T-helper 1 cell treated with Interleukin-12 subunit alpha and Interleukin-12 subunit beta and Interleukin-4 antibody, amounts not matched to agents 30 ng/mL and 1 ng/mL, for 36 hours (primary cell): ENCODE results near the gene KPNA6. TPM values are rescaled to one million over a fixed set of nuclear protein-coding genes. Genes with fewer than 3 reads are reported as not detected.

ENCODE experiments used
- intact Hi-C: fragments of 100-400 bp; cut with micrococcal nuclease; formaldehyde crosslinking; loops from one replicate; pipeline ENCODE4 v1.15.1; 2024
- total RNA-seq: library from RNA; stranded (reverse); gene quantifications from 2 replicates; pipeline ENCODE4 v1.2.3, GENCODE V29; 2022

Gene KPNA6
- total RNA-seq, 1 donor from 2014 or later, result 72.7 TPM

DNA sequence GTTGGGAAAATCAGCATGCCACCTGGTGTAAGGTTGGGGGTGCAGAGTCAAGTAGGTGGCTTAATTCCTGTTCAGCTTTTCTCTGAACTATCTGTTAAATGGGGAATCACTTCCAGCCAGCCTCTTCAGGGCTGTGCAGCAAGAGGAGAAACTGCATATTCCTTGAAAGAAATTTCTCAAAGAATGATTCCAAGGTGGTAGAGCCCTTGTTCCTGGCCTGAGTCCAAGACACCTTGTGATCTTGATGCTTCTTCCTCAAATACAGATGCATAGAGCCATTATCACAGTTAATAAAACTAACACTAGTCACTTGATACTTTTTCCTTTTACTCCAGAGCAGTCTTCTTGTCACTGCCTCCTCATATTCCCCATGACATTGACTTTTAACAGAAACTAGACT is 76.8 kb downstream of the KPNA6 start:
- intact Hi-C loops, result no loop called here

DNA sequence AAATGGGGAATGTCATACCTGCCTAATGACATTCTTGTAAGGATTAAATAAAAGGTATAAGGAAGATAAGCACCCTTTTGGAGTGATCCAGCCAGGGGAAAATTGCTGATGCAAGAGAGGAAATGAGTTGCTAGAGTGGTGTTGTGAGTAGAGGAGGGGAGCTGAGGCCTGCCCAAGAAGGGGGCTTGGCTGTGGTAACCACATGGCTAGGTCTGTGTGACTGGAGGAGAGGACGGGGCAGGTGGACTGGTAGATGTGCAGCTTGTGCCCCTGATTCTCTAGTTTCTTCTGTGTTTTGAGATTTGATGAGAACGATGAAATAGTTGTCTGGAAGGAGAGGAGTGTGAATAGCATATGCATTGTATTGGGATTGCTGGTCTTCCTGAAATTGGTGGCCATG is 78.2 kb downstream of the KPNA6 start:
- intact Hi-C loops, result no loop called here

DNA sequence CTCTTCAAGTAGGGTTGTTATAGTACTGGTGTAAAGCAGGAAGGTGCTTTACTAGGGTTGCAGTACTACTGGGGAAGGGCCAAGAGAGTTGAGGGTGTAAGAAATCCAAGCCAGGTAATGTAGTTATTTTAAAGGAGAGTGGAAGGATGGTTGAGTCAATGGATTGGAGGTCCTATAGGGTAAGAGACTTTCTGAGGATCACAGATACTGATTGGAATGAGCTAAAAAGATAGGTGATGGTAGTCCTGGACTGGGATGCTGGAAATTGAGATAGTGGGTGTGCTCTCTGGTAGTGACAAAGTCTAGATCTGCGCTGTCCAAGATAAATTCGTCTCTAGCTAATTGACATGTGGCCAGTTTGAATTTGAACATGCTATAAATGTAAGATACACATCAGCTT is 78.6 kb downstream of the KPNA6 start:
- intact Hi-C loops, result no loop called here

DNA sequence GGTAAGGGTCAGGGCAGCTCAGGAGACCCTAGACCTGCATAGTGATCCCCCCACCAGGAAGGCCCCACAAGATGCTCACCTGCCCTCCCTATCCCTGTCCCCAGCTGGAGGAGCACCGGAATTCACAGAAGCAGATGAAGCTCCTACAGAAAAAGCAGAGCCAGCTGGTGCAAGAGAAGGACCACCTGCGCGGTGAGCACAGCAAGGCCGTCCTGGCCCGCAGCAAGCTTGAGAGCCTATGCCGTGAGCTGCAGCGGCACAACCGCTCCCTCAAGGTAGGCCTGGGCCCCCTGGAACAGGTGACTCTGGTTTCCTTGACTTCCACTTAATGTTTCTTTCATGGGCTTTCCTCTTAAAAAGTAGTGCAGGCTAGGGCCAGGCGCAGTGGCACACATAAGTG is 80.0 kb downstream of the KPNA6 start:
- intact Hi-C loops, result no loop called here

DNA sequence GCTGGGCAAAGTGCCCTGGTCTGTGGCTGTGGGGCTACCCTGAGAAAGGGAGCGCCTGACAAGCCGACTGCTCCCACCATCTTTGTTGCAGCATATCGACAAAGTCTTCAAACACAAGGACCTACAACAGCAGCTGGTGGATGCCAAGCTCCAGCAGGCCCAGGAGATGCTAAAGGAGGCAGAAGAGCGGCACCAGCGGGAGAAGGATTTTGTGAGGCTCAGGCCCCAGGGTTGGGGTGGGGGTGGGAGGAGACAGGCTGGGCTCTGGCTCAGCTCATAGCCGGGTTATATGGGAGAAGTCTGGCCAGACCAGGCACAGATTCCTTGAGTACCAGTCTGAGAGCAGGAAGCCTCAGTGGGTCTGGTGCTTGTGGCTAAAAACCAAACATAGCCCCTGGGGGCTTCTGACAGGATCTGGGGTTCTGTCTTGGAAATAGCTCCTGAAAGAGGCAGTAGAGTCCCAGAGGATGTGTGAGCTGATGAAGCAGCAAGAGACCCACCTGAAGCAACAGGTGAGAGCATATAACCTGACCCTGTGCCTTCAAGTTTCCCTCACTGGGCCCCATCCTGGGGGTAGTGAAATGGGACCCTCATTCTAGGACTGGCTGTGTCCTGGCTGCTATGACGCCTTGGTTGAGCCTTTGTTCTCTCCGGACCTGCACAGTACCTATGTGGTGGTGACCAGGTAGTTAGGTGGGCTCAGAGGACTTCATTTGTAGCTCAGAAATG is 84.5 kb downstream of the KPNA6 start:
- intact Hi-C loops, result no loop called here

DNA sequence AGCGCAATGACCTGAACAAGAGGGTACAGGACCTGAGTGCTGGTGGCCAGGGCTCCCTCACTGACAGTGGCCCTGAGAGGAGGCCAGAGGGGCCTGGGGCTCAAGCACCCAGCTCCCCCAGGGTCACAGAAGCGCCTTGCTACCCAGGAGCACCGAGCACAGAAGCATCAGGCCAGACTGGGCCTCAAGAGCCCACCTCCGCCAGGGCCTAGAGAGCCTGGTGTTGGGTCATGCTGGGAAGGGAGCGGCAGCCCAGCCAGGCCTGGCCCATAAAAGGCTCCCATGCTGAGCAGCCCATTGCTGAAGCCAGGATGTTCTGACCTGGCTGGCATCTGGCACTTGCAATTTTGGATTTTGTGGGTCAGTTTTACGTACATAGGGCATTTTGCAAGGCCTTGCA is 87.1 kb downstream of the KPNA6 start:
- intact Hi-C loops, result no loop called here

DNA sequence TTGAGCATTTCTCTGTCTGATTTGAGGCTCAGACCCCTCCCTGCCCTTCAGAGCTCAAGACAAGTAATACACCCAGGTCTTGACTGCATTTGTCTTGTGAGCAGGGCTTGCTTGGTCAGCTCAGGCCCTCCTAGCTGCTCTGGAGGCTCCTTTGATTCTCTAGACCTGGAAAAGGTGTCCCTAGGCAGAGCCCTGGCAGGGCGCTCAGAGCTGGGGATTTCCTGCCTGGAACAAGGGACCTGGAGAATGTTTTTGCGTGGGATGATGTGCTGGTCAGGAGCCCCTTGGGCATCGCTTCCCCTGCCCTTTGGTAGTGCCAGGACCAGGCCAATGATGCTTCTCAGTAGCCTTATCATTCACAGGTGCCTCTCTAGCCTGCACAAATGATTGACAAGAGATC is 87.7 kb downstream of the KPNA6 start:
- intact Hi-C loops, result no loop called here

DNA sequence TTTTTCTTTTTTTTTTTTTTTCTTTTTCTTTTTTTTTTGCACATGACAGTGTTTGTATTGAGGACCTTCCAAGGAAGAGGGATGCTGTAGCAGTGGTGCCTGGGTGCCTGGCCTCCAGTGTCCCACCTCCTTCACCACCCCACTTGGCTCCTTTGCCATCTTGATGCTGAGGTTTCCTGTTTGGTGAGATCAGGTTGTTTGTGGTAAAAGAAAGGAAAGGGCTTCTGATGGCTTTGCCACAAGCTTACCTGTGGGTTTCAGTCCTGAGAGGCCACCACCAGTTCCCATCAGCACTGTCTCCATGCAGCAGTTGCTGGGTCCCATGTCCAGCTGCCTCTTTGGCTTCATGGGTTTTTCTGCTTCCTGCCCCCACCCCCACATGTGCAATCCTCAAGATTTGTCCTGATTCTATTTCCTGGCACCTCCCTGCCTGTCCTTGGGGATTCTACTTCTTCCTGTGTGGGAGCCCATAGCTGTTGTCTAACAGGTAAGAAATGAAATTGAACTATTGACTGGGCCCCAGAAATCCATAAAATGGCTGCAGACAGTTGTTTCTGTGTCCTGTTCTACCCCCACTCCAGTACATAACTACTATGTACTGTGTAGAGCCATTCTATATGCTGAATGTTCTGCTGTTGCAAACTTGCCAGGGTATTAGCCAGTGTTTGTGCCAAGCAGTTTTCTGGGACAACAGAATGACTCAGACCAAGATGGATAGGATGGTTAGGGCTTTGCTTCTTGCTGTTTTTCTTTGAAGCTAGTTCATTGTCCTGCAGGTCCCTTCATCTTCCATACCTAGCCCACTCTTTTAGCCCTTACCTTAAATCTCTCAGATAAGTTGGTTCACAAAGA is 88.3 kb downstream of the KPNA6 start:
- intact Hi-C loops, result no loop called here

DNA sequence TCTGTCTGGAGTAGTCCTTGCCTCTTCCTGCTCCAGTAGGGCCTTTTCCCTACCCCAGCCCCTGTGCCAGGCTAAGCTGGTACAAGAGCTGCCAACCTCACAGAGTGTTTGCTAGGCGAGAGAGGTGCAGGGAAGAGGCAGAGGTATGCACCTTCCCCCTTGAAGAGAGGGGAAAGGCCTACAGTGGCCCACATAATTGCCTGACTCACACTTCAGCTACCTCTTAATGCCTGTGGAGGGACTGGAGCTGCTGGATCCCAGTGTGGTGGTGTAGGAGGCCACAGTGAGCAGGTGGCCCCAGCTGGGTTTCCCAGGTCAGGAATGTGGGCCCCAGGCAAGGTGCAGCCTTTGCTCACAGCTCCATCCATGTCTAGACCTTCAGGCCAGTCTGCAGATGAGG is 89.2 kb downstream of the KPNA6 start:
- intact Hi-C loops, result no loop called here

DNA sequence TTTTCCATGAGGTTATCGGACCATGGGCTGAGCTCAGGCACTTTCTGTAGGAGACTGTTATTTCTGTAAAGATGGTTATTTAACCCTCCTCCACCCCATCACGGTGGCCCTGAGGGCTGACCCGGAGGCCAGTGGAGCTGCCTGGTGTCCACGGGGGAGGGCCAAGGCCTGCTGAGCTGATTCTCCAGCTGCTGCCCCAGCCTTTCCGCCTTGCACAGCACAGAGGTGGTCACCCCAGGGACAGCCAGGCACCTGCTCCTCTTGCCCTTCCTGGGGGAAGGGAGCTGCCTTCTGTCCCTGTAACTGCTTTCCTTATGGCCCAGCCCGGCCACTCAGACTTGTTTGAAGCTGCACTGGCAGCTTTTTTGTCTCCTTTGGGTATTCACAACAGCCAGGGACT is 90.0 kb downstream of the KPNA6 start:
- intact Hi-C loops, result no loop called here

DNA sequence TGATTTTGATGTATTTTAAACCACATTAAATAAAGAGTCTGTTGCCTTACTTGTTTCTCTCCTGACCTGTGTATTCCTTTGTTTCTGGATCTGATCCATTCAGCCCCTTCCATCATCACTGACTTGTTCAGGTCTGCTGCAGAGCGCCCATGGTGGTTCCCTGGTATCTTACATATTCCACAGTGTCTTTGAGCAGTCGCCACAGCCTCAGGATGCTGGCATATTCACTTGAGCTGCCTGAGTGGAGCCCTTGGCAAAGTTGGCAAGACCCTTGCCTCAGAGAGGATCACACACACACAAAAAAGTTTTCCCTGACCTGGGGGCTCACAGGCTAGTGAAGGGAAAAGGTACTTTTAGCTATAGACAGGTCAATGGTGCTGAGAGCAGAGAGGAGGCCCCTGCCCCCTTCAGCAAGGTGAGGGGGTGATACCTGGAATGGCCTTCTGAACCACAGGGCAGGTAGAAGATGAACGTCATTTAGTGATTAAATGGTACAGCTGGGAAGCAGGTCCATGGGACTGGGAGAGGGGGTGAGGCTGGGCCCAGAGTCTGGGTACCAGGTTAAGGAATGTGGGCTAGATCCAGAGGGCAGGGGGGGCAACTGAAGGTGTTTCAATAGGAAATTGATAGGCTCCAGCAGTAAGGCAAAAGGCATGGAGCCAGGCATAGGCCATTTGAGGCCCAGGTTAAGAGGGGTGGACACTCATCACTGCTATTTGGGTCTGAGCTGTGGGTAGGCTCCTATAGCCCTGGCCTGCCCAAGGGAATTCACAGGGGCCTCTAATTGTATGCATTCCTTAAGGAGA is 90.6 kb downstream of the KPNA6 start:
- intact Hi-C loops, result no loop called here

DNA sequence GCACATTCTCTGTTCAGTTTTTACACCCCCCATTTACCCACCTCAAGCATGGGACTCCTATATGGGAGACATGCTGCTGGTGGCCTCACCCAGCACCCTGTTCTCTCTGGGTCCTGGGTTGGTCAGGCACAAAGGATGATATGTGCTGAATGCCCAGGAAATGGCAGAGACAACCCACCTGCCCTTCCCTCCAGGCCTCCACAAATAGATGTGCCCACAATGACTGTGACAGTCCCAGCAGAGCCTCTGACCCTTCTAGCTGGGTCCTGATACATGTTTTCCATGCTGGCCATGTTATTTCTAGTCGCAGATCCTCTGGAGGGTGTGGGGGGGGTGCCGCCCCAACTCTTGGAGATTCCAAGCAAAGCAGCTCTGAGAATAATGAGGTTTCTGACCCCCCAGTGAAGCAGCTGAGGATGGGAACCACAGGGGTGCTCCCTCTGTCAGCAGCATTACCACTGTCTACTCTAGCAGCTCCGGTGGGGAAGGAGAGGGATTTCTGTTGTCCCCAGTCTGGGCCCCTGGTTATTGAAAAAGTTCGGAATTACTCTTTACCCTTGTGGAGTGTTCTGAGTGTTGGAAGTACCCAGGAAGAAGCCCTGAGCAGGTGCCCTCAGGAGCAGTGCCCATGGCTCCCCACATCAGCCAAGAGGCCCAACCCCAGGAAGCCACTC is 91.3 kb downstream of the KPNA6 start:
- intact Hi-C loops, result no loop called here

DNA sequence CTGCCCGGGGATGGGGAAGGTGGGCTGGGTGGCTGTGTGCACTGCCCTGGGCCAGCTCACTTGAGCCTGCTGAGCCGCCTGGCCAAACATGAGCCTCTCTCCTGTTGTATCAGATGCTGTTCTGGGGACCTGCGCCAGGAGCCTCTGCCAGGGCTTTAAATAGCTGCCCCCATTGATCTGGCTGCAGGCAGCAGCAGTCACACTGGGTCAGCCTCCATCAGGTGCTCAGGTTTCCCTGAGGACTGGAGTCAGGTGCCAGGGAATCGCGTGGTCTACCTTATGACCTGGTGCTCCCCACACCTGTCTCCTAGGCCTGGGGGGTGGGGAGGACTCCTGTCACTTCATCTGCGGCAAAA is 91.8 kb downstream of the KPNA6 start:
- intact Hi-C loops, result loop anchor here (1.0 to 5.0 kb wide), 8 partner anchors 19 to 451 kb away; partner anchors contain the start of genes BSDC1, EIF3I, LCK and PTP4A2

DNA sequence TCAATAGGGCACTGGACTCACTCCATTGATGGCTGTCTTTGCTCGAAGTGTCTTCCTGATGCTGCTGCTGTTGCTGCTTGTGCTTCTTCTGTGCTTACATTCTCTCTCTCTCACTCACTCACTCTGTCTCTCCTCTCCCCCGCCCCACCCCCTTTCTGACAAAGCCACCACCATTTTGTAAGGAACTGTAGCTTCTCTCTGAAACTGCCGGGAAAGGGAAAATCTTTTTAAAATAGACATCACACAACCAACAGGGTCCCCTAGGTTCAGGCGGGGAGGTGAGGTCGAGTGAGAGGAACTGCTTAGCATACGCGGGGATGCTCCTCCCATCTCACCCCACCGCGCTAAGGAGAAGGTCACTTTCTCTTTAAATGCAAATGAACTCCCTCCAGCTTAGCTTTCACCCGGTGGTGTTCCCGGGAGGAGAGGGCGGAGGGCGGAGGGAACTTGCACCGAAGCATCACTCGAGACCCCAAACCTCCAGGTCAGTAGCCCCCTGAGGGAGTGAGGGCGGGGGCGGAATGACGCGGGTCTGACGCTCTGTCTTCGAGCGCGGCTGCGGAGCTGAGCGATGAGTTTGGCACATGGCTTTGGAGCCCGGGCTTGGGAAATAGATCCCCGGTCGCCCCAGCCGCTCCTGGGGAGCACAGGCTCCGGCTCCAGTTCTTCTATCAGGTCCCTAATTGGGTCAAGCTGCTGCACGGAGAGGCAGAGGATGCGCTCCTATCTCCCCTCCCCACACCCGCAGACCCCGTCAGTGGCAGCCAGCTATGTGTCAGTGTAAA is 92.6 kb downstream of the KPNA6 start, which contains the start of gene CCDC28B:
TSS of gene CCDC28B (plus strand) at position 370 of the 785 bp plus-strand sequence. CDS start 1,341 bp downstream, outside the sequence.
- intact Hi-C loops, result loop anchor here (1.0 to 5.0 kb wide), 9 partner anchors 20 to 450 kb away; partner anchors contain the start of genes BSDC1, EIF3I, LCK and PTP4A2

DNA sequence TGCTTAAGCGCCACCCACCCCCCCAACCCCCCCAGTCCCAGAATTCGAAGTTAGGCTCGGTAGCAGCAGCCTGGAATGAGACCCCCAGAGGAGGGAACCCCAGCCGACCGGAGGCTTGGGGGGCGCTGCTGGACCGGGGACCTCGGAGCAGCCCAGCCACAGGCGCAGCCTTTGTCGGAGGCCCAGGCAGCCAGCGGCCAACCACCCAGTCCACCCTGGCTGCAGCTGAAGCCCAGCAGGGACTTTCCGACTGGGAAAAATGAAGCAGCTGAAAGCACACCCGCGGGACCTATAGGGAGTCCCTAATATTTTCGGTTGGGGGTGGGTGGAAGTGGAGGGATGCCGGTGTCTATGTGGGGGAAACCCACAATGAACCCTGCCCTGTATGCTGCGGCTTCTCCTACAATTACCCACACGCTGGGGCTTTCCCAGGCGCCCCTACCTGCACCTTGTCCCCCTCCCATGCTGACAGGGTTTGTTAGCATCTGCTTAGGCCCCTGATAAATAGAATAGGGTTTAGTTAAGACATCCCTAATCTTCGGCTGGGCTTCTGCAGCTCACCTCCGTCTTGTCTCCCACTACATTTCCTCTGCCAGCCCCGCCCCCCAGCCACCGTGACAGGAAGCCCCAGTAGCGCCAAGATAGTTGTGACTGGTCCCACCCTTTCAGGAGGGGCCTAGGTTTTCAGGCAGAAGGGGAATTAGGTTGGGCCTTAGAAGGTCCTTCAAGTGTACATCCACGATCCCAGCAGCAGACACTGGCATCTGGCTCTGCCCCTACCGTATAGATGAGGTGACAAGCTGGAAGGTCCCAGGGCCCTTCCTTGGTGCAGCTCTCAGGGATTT is 93.4 kb downstream of the KPNA6 start:
- intact Hi-C loops, result loop anchor here (1.0 to 5.0 kb wide), 5 partner anchors 50 to 450 kb away; partner anchors contain the start of genes LCK, PTP4A2, RBBP4 and ZBTB8OS

DNA sequence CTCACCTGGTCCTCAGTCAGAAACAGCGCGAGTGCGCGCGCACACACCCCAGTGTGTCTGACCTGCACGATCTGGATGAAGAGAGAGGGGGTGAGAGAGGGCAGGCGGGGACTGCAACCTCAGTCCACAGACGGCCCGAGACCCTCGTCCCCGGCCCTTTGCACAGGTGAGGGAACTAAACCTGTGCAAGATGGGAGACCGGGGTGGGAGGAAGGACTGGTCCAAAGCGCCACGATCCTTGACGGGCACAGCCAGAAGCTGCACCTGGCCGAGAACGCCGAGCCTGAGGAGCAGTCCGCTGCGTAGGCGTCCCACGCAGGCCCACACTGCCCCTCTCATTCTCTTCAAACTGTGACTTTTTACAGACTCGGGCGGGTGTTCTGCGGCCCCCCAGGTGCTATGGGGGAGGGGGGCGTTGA is 97.1 kb downstream of the KPNA6 start:
- intact Hi-C loops, result loop anchor here (1.0 to 5.0 kb wide), 5 partner anchors 17 to 268 kb away; partner anchors contain the start of genes BSDC1, EIF3I, PTP4A2 and TMEM234

DNA sequence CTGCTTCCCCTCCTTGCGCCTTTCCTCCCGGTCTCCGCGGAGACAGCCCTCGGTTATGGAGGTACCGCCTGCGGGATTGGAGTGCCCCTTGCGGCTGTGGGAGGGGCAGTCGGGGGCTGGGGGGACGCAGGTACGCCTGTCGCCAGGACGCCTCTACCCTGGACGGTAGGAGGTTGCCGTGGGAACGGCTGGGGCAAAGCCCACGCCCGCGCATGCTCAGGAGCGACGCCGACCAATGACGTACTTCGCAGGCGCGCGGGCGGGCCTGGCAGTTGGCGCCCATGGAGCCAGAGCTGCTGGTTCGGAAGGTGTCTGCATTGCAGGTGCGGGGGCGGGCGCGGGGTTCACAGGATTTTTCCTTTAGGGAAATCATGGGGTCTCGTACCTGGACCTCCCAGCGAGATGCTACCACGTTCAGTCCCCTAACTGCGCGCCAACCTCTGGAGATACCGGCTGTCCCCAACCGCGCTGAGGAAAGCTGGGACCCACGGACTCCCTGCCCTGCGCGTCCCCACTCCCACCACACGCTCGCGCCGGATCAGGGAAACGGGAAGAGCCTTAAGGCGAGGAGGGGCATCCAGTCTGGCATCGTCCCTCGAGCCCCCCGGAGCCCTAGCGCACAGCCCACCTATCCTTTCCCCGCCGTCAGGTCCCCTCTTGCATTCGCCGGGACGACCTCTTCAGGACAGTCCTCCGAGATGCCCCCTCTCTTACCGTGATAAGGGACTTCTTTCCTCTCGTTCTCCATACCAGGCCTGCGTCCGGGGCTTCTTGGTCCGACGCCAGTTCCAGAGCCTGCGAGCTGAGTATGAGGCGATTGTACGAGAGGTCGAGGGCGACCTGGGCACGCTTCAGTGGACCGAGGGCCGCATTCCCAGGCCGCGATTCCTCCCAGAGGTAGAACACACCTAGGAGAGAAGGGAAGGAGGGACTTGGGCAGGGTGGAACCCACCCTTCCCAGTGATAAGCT is 97.8 kb downstream of the KPNA6 start, which contains the start of gene IQCC:
TSS of gene IQCC (plus strand) at position 271 of the 970 bp plus-strand sequence. CDS start at position 282, 11 bp downstream.
- intact Hi-C loops, result loop anchor here (1.0 kb wide), 3 partner anchors 17 to 189 kb away; partner anchors contain the start of genes BSDC1, EIF3I, TMEM234 and TMEM39B

DNA sequence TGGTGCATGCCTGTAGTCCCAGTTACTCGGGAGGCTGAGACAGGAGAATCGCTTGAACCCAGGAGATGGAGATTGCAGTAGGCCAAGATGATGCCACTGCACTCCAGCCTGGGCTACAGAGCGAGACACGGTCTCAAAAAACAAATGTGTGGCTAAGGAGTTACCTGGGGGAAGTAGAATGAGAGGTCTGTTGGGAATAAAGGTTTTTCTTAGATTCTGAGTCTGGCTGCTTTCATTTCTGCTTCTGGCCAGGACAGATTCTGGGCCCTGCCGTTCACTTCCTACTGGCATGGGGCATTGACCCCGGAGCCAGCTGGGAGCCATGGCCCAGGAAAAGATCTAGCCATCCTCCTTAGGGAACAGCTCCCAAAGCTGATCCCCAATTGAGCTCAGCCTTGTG is 100.6 kb downstream of the KPNA6 start:
- intact Hi-C loops, result no loop called here
